MM.1S (cell line): ENCODE data around the gene OSBPL1A.
"Not testable (repeated sequence)": the region's sequence is repeated elsewhere in the genome, so short reads cannot be mapped to it uniquely, and the experiment has no call there.

Experiments used
- DNase-seq: peaks from one replicate; pipeline ENCODE4 v3.0.0-alpha.2; 2015
- H2AFZ ChIP-seq: fragments of 300-600 bp; sonication (generic); 2 replicates; pipeline ENCODE4 v1.6.0; 2016; ENCODE audit warnings: antibody characterized with exemption, low read length
- H3F3A ChIP-seq: fragments of 300-600 bp; sonication (generic); 2 replicates; pipeline ENCODE4 v1.6.1; 2016; ENCODE audit warnings: mild to moderate bottlenecking, antibody characterized with exemption, low read length, moderate library complexity, mixed read lengths; ENCODE audit not compliant: insufficient read depth
- H3K27ac ChIP-seq: fragments of 300-600 bp; sonication (generic); 2 replicates; pipeline ENCODE4 v1.5.1; 2016; ENCODE audit warnings: mild to moderate bottlenecking, low read length
- H3K27me3 ChIP-seq: fragments of 300-600 bp; sonication (generic); replicated peaks from 2 replicates; pipeline ENCODE4 v1.6.0; 2016; ENCODE audit warnings: low read length; ENCODE audit not compliant: insufficient read depth
- H3K36me3 ChIP-seq: fragments of 300-600 bp; sonication (generic); replicated peaks from 2 replicates; pipeline ENCODE4 v1.6.1; 2016; ENCODE audit warnings: mild to moderate bottlenecking, low read length, mixed read lengths; ENCODE audit not compliant: insufficient read depth
- H3K4me1 ChIP-seq: fragments of 300-600 bp; sonication (generic); 2 replicates; pipeline ENCODE4 v1.6.1; 2016; ENCODE audit warnings: low read length, mixed read lengths
- H3K4me2 ChIP-seq: fragments of 300-600 bp; sonication (generic); 2 replicates; pipeline ENCODE4 v1.6.0; 2016; ENCODE audit warnings: low read depth, low read length
- H3K4me3 ChIP-seq: fragments of 300-600 bp; sonication (generic); 2 replicates; pipeline ENCODE4 v1.5.1; 2016; ENCODE audit warnings: low read length, mixed read lengths
- H3K79me2 ChIP-seq: fragments of 300-600 bp; sonication (generic); 2 replicates; pipeline ENCODE4 v1.6.1; 2016; ENCODE audit warnings: mixed run types, low read length, mixed read lengths
- H3K9ac ChIP-seq: fragments of 300-600 bp; sonication (generic); 2 replicates; pipeline ENCODE4 v1.6.1; 2016; ENCODE audit warnings: low read length, mixed read lengths
- H3K9me2 ChIP-seq: fragments of 300-600 bp; sonication (generic); replicated peaks from 2 replicates; pipeline ENCODE4 v1.6.1; 2016; ENCODE audit warnings: mild to moderate bottlenecking, low read length, mixed read lengths; ENCODE audit not compliant: insufficient read depth
- H3K9me3 ChIP-seq: fragments of 300-600 bp; sonication (generic); replicated peaks from 2 replicates; pipeline ENCODE4 v1.6.1; 2016; ENCODE audit warnings: mild to moderate bottlenecking, low read length, mixed read lengths; ENCODE audit not compliant: insufficient read depth
- H4K20me1 ChIP-seq: fragments of 300-600 bp; sonication (generic); 2 replicates; pipeline ENCODE4 v1.6.1; 2016; ENCODE audit warnings: mild to moderate bottlenecking, low read length, moderate library complexity, mixed read lengths; ENCODE audit not compliant: insufficient read depth
- CTCF ChIP-seq: fragments of 300-600 bp; sonication (generic); IDR thresholded peaks from 2 replicates; pipeline ENCODE4 v1.5.1; 2016; ENCODE audit warnings: antibody characterized with exemption, low read length, mixed read lengths
- EZH2 ChIP-seq: fragments of 300-600 bp; sonication (generic); optimal IDR thresholded peaks from 2 replicates; pipeline ENCODE3; 2017; ENCODE audit warnings: low read depth, mild to moderate bottlenecking, antibody characterized with exemption, low read length, mixed read lengths
- EZH2phosphoT487 ChIP-seq: fragments of 300-600 bp; sonication (generic); IDR thresholded peaks from 2 replicates; pipeline ENCODE4 v1.6.1; 2018; ENCODE audit warnings: antibody characterized with exemption, low read length

The OSBPL1A gene

GRCh38 chr18:24381126-24381525 is 16.5 kb downstream of the OSBPL1A start:
- no peaks in the 10 kb centered on the region for H3K9me2 ChIP-seq
- DNase-seq: no peak
- no peak overlapping the region for H2AFZ ChIP-seq
- no peak overlapping the region for H3K4me3 ChIP-seq
- H3F3A ChIP-seq: no peaks in the 10 kb centered on the region
- no peaks in the 10 kb centered on the region for H3K36me3 ChIP-seq
- no peaks in the 10 kb centered on the region for H3K4me1 ChIP-seq
- no peaks in the 10 kb centered on the region for H3K27me3 ChIP-seq
- no peak overlapping the region for H3K27ac ChIP-seq
- H3K9ac ChIP-seq: no peak overlapping the region
- no peak overlapping the region for H3K4me2 ChIP-seq
- H4K20me1 ChIP-seq: no peaks in the 10 kb centered on the region
- no peaks in the 10 kb centered on the region for H3K79me2 ChIP-seq
- no peaks in the 10 kb centered on the region for H3K9me3 ChIP-seq
- TF ChIP-seq CTCF: no peak
- TF ChIP-seq EZH2phosphoT487: no peak
- no peak for TF ChIP-seq EZH2

DNA sequence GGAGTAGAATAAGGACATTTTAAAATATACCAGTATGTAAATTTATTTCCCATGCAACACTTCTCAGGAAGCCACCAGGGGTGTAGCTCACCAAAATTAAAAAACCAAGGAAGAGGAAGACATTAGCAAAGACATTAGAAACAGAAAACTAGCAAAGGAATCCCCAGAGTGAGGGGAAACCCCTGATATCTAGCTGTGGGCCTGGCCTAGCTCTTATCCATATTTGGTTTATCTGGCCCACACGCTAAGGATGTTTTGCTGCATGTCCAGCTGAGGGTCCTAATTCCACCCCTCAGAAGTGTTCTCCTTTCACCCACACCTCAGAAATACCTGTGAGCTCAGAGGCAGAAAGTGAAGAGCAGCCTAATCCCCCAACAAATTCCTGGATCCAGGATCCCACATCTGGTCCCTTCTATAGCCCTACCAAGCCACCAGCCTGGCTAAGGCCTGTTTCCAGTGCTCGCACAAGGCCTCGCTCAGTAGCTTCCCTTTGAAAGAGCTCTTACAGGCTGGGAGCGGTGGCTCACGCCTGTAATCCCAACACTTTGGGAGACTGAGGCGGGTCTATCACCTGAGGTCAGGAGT is 17.4 kb downstream of the OSBPL1A start:
- Histone ChIP-seq H3K36me3 (no peaks in the 10 kb centered on the region), H3K79me2 (no peaks in the 10 kb centered on the region), H3K9ac (no peak overlapping the region), H3K27ac (no peak overlapping the region), H3F3A (no peaks in the 10 kb centered on the region), H3K4me1 (no peaks in the 10 kb centered on the region), H3K4me2 (no peak overlapping the region), H3K4me3 (no peak overlapping the region), H4K20me1 (no peaks in the 10 kb centered on the region), H3K9me3 (no peaks in the 10 kb centered on the region), H2AFZ (no peak overlapping the region), H3K27me3 (no peaks in the 10 kb centered on the region), H3K9me2 (no peaks in the 10 kb centered on the region)
- no peak for DNase-seq
- no peak for TF ChIP-seq CTCF
- no peak for TF ChIP-seq EZH2phosphoT487
- no peak for TF ChIP-seq EZH2

DNA sequence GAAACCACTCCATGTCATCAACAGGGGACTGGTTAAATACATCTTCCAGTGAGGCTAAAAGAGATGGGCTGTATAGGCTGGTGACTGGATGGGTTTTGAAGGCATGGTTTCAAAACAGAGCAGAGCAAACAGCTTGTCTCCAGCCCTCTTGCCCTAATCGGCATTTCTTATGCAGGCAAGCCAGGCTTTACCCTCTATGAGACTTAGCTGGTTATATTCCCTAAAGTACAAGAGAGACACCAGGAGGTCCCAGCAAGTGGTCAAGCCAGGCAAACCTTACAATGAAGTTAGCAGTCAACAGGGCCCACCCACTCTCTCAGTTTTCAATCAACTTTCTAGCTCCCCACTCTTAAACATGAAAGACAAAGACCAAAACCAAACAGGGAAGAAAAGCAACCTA is 19.0 kb downstream of the OSBPL1A start:
- TF ChIP-seq EZH2phosphoT487 (no peak), EZH2 (no peak), CTCF (no peak)
- Histone ChIP-seq H3F3A (no peaks in the 10 kb centered on the region), H3K4me3 (no peak overlapping the region), H3K36me3 (no peaks in the 10 kb centered on the region), H4K20me1 (no peaks in the 10 kb centered on the region), H3K9ac (no peak overlapping the region), H3K27me3 (no peaks in the 10 kb centered on the region), H3K4me1 (no peaks in the 10 kb centered on the region), H3K9me3 (no peaks in the 10 kb centered on the region), H3K27ac (no peak overlapping the region), H2AFZ (no peak overlapping the region), H3K4me2 (no peak overlapping the region), H3K9me2 (no peaks in the 10 kb centered on the region), H3K79me2 (no peaks in the 10 kb centered on the region)
- DNase-seq: no peak

DNA sequence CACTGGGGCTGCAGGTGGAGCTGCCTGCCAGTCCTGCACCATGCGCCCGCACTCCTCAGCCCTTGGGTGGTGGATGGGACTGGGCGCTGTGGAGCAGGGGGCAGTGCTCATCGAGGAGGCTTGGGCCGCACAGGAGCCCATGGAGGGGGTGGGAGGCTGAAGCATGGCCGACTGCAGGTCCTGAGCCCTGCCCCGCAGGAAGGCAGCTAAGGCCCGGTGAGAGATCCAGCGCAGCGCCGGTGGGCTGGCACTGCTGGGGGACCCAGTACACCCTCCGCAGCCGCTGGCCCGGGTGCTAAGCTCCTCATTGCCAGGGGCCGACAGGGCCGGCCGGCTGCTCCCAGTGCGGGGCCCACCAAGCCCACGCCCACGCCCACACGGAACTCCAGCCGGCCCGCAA is 21.1 kb downstream of the OSBPL1A start:
- H3K9me2 ChIP-seq, H3K4me2 ChIP-seq, H4K20me1 ChIP-seq, H3K36me3 ChIP-seq, H3K9ac ChIP-seq, H3K4me3 ChIP-seq, DNase-seq, H3K27ac ChIP-seq, H3K27me3 ChIP-seq, H2AFZ ChIP-seq, H3F3A ChIP-seq, H3K79me2 ChIP-seq, H3K9me3 ChIP-seq, H3K4me1 ChIP-seq: not testable (repeated sequence)
